Body of pancreas (tissue), 4 donors: ENCODE data around the gene CDH22. TPM values are rescaled to one million over a fixed set of nuclear protein-coding genes. Genes with fewer than 3 reads are reported as not detected.

Source experiments
- ATAC-seq: fragments of 150-250 bp; one replicate; pipeline ENCODE4 v1.9.1; 2016
- DNase-seq, 4 donors: peaks; one replicate each; pipeline ENCODE4 v3.0.0-alpha.2; 2019
- H3K27ac ChIP-seq, 4 donors: fragments of 200-600 bp; sonication (generic); 1 replicate in 3 of 4; 2 replicates in 1 of 4; pipeline versions ENCODE4 v1.5.1 to v1.6.1; 2016 to 2019; ENCODE audit warnings: mild to moderate bottlenecking in 1 of 4, mixed read lengths in 1 of 4, moderate library complexity in 1 of 4
- H3K27me3 ChIP-seq, 2 donors: fragments of 200-600 bp; sonication (generic); one replicate each; pipeline ENCODE4 v1.6.0; 2016; ENCODE audit warnings: mild to moderate bottlenecking in 1 of 2
- H3K36me3 ChIP-seq, 2 donors: fragments of 200-600 bp; sonication (generic); replicated peaks in 1 of 2; 2 replicates each; pipeline ENCODE4 v1.5.1; 2016; ENCODE audit warnings: low read depth in 2 of 2; ENCODE audit not compliant: insufficient read depth in 1 of 2
- H3K4me1 ChIP-seq: fragments of 200-600 bp; sonication (generic); one replicate; pipeline ENCODE4 v1.6.0; 2016
- H3K4me3 ChIP-seq, 2 donors: fragments of 200-600 bp; sonication (generic); 1 replicate in 1 of 2; 2 replicates in 1 of 2; pipeline ENCODE4 v1.5.1; 2016 to 2019
- H3K9me3 ChIP-seq, 3 donors: fragments of 200-600 bp; sonication (generic); 1 replicate in 2 of 3; 2 replicates in 1 of 3; pipeline ENCODE4 v1.5.1; 2016
- POLR2A ChIP-seq, 3 donors: fragments of 450-650 bp; IDR thresholded peaks; one replicate each; pipeline ENCODE4 v1.6.1; 2016; ENCODE audit warnings: antibody characterized with exemption in 3 of 3, mild to moderate bottlenecking in 2 of 3
- WGBS, 2 donors: methylation state at CpG; one replicate each; pipeline ENCODE4 v1.1.5; 2017; 5-methylcytosine and 5-hydroxymethylcytosine counted together
- intact Hi-C: fragments of 100-400 bp; cut with DNase I; formaldehyde crosslinking; loops from one replicate; pipeline ENCODE4 v1.15.1; 2023
- total RNA-seq, 2 donors: library from RNA; depleted of rRNA; stranded (reverse); fragments of >200 nt; gene quantifications; one replicate each; pipeline ENCODE4 v1.1.0, GENCODE V29; 2016
- TF ChIP-seq, protein P1 (sequence below), 7 experiments: fragments of 450-650 bp in 4 of 7; fragments of 200-600 bp in 3 of 7; sonication (generic) in 3 of 7; IDR thresholded peaks; one replicate each; pipeline ENCODE4 v1.5.1; 2016 to 2019; ENCODE audit warnings: antibody characterized with exemption in 7 of 7

Gene CDH22
- total RNA-seq, 2 donors from 2014 or later = 1.3 to 2.1 TPM

DNA sequence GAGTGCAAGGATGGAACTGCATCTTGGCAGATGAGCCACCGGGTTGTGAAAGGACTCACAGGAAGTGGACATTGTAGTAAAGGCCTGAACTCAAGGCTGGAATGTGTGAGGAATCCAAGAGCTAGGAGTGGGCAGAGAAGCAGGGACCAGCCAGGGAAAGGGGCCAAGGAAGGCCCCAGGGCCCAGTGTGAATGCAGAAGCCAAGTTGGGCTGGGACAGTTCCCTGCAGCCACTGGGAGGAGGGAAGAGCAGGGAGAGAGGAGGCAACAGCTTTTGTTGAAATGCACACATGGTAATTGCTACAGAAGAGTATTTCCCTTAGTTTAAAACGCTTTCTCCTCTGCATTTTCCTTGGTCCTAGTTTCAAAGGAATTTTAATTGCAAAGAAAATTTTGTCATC, 34.6 kb downstream of the CDH22 start:
- DNase-seq (no peak), ATAC-seq (no peak)
- Histone ChIP-seq H3K36me3 (no peaks in the 10 kb centered on the region), H3K9me3 (no peaks in the 10 kb centered on the region), H3K27ac (no peak overlapping the region), H3K4me3 (no peak overlapping the region), H3K27me3 (no peaks in the 10 kb centered on the region), H3K4me1 (no peaks in the 10 kb centered on the region)
- WGBS, 2 donors = 28 to 32% methylated on average over 2 of the region's 2 CpGs
- intact Hi-C loops = no loop called here
- TF ChIP-seq, protein P1, sequence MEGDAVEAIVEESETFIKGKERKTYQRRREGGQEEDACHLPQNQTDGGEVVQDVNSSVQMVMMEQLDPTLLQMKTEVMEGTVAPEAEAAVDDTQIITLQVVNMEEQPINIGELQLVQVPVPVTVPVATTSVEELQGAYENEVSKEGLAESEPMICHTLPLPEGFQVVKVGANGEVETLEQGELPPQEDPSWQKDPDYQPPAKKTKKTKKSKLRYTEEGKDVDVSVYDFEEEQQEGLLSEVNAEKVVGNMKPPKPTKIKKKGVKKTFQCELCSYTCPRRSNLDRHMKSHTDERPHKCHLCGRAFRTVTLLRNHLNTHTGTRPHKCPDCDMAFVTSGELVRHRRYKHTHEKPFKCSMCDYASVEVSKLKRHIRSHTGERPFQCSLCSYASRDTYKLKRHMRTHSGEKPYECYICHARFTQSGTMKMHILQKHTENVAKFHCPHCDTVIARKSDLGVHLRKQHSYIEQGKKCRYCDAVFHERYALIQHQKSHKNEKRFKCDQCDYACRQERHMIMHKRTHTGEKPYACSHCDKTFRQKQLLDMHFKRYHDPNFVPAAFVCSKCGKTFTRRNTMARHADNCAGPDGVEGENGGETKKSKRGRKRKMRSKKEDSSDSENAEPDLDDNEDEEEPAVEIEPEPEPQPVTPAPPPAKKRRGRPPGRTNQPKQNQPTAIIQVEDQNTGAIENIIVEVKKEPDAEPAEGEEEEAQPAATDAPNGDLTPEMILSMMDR (IDR thresholded peaks at IDR 0.05) = no peak
- no peak for TF ChIP-seq POLR2A (IDR thresholded peaks at IDR 0.05)

DNA sequence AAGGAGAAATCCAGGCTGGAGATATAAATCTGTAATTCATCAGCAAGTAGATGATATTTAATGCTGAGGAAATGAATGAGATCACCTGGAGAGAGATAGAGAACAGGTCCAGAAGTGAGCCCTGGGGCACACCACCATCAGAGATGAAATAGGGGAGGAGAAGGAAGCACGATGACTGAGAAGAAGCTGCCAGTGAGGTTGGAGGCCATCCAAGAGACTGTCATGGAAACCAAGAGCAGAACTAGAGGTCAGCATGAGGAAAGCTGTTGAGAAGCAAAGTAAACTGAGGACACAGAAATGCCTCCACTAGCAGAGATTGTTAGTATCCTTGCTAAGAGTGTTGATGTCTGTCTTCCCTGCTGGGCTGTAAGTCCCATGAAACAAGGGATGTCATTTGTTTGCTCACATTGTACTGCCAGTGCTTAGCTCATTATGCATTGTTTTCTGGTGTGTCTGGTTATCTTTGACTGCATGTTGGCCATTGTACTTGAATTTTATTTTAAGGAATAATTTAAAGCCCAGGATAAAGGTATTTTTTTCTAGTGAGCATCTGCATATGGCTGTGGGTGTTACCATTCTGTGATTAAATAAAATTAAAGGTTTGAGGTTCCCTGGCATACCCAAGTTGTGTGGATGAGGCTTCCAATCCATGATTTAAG, 35.8 kb downstream of the CDH22 start:
- DNase-seq = no peak
- H3K27me3 ChIP-seq = no peaks in the 10 kb centered on the region
- intact Hi-C loops = no loop called here
- H3K4me1 ChIP-seq = no peaks in the 10 kb centered on the region
- H3K36me3 ChIP-seq = no peaks in the 10 kb centered on the region
- no peak for ATAC-seq
- H3K4me3 ChIP-seq = no peak overlapping the region
- H3K27ac ChIP-seq = no peak overlapping the region
- TF ChIP-seq POLR2A (IDR thresholded peaks at IDR 0.05) = no peak
- TF ChIP-seq, protein P1 (IDR thresholded peaks at IDR 0.05) = no peak
- WGBS, 2 donors = 53 to 62% methylated on average over 1 of the region's 1 CpG
- no peaks in the 10 kb centered on the region for H3K9me3 ChIP-seq

DNA sequence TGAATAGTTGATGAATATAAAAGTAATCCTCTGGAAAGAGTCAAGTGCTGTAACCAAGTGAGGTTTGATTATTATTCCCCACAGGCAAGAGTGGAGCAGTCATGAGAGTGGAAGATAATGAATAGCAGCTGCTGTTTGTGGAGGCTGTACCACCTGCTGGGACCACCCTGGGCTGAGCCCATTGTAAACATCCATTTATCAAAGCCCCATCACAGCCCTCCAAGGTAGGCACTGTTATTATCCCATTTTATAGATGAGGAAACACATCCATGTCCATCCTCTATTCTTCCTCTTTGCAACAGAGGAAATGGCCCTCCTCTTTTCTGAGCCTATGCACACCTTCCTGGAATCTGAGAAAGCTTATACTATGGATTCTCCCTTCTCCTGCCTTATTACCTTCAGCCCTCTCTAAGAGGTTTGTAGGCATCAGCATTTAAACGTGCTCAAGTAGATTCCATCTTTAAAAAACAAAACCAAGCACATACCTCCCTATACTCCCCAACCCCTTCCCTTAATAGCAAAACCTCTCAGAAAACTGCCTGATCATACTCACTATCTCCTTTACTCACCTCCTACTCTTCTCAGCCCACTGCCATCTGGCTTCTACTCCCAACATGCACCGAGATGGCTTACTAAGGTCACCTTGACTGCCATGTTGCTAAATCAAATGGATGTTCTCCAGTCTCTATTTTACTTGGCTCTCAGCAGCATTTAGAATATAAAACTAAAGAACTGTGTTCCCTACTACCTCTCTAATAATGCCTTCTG, 37.1 kb downstream of the CDH22 start:
- TF ChIP-seq POLR2A (IDR thresholded peaks at IDR 0.05) = no peak
- TF ChIP-seq, protein P1 (IDR thresholded peaks at IDR 0.05) = no peak
- Histone ChIP-seq H3K4me1 (no peaks in the 10 kb centered on the region), H3K27ac (no peak overlapping the region), H3K9me3 (no peaks in the 10 kb centered on the region), H3K36me3 (no peaks in the 10 kb centered on the region), H3K4me3 (no peak overlapping the region), H3K27me3 (no peaks in the 10 kb centered on the region)
- WGBS, 2 donors = 43 to 63% methylated on average over 2 of the region's 2 CpGs
- no peak for DNase-seq
- ATAC-seq = no peak
- intact Hi-C loops = no loop called here

DNA sequence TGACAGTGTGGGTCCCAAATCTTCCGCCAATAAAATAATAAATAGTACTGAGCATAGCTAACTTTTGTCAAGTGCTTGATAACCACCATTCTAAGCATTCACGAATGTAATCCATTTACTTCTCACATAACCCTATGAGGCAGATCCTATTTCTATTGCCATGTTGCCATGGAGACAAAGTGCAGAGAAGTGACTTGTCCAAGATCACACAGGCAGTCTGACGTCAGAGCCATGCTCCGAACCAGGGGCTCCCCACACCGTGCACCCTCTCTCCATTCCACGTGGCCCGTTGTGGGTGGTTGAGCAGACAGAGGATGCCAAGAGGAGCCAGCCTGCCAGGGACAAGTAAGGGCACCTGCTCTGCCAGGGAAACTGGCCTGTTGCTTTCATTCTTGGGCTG, 38.9 kb downstream of the CDH22 start:
- no peaks in the 10 kb centered on the region for H3K9me3 ChIP-seq
- no peak for DNase-seq
- H3K27ac ChIP-seq = no peak overlapping the region
- 65 to 69% methylated on average over 7 of the region's 7 CpGs for WGBS, 2 donors
- TF ChIP-seq, protein P1 (IDR thresholded peaks at IDR 0.05) = no peak
- no peak for TF ChIP-seq POLR2A (IDR thresholded peaks at IDR 0.05)
- no peaks in the 10 kb centered on the region for H3K36me3 ChIP-seq
- intact Hi-C loops = no loop called here
- no peaks in the 10 kb centered on the region for H3K27me3 ChIP-seq
- no peaks in the 10 kb centered on the region for H3K4me1 ChIP-seq
- ATAC-seq = no peak
- no peak overlapping the region for H3K4me3 ChIP-seq
